Activated naive CD8-positive, alpha-beta T cell treated with anti-CD3 and anti-CD28 coated beads, Interleukin-2, amount 50 U/mL, for 16 hours (primary cell): ENCODE data around the gene CADM1.

Experiments used
- DNase-seq: peaks from one replicate; pipeline ENCODE4 v3.0.0-alpha.2; 2020; ENCODE audit warnings: low read depth, low spot score

Gene CADM1

GRCh38 chr11:115184901-115185300, 319.3 kb downstream of the CADM1 start:
- DNase-seq, result no peak

DNA sequence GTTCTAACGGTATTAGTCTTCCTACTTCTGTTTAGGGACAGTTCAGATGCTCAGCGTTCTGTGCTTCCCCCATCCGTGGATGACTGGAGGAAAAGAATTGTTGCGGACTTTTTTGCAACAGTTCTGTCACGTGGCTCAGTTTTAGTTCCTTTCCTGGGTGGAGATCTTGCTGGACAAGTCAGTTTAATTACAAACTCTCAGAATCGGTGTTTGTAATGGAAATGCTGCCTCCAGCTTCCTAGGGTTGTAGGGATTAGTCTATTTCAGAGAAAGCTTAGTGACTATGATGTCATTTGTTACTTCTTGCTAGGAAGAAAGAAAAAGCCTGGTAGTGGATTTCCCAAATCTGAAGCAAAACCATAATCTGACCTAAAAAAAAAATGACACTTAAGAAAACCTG, 320.4 kb downstream of the CADM1 start:
- DNase-seq, result no peak

- no peak for DNase-seq
These were observed 321.1 kb downstream of the CADM1 start for GRCh38 chr11:115183136-115183535.

DNA sequence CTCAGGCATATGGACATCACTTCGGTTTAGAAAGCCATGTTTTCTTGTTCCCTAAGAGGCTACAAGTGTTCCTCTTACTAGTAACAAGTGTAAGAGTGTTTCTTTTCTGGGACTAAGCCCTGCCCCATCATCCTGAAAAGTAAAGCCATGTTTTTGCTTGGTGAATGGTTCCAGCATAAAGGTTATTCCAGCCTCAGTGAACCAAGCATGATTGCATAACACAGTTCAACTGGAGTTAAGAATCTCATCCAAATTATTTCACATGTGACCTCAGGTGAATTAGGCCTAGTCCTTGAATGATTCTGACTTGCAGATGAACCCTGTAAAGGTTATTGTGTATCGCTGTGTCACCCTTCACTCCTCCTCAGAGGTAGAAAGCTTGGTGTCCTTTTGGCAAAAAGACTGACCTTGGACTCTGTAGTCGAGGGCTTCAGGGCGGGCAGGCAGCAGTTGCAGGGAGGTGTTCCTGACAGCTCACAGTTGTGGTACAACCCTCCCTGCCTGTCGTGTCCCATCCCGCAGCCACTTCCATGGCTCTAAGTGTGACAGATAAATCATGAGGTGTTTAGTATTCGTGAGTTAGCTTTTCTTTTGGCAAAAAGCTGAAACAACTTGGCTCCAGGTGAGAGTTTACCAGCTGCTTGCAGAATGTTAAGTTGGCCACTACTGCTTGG, 321.8 kb downstream of the CADM1 start:
- no peak for DNase-seq

- DNase-seq, result no peak
These were observed 322.7 kb downstream of the CADM1 start for GRCh38 chr11:115181538-115181937.

- no peak for DNase-seq
These were observed 323.9 kb downstream of the CADM1 start for GRCh38 chr11:115180272-115180671.

DNA sequence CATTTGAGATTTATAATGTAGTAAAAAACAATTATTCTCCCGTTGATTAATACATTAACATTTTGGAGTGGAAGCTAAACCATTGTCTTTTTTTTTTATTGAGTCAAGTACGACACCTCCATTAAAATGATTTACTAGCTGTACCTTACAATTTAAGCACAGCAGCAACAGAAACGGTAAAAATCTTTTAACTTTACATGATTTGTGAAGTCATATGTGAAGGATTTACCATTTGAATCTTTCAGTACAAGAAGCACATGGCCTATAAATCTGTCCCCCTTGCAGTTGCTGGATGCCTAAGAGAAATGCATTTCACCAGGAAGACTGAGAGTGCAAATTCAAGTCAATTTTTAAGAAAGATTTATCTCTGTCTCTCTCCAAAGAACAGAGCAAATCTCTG, 324.6 kb downstream of the CADM1 start:
- DNase-seq, result no peak

DNA sequence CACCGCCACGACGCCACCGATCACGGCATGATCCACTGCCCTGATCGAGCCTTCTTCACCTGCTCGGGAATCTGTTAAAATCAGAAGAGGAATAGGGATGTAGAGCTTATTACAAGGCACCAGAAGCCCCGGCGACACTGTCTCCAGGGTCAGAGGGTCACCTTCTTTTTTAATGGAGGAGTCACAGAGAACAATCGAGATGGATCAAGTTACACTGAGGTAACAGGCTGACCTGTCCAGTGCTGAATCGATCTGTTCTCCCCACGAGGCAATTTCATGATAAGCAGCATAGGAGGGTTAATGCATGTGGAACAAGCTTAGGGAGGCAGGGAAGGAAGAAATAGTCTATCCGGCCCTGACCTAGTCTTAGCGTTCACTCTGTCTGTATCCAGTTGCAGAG, 325.5 kb downstream of the CADM1 start:
- DNase-seq, result no peak

- DNase-seq, result no peak
These were observed 331.1 kb downstream of the CADM1 start for GRCh38 chr11:115173136-115173535.

GRCh38 chr11:115170133-115170815, 333.9 kb downstream of the CADM1 start:
- DNase-seq, result no peak

GRCh38 chr11:115169251-115169650, 335.0 kb downstream of the CADM1 start:
- no peak for DNase-seq

GRCh38 chr11:115168686-115169085, 335.5 kb downstream of the CADM1 start:
- DNase-seq, result no peak

DNA sequence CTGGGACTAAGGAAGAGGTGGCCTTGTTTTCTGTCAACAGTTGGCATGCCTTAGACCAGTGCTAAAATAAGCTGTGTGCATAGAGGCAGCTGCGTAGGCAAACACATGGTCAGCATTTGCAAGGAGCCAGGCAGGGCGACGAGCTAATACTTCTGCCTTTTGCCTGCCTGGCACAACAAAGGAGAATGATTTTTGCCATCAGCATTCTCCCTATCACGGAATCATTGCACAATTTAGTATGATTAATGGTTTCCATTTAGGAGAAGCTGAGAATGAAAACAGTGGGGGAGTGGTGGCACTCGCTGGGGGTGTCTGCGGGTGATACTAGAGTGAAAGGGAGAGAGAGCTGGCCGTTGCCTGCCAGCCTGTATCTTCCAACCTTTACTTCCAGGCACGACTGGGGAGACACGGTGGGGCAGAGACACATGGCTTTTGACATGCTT, 336.0 kb downstream of the CADM1 start:
- DNase-seq, result no peak

DNA sequence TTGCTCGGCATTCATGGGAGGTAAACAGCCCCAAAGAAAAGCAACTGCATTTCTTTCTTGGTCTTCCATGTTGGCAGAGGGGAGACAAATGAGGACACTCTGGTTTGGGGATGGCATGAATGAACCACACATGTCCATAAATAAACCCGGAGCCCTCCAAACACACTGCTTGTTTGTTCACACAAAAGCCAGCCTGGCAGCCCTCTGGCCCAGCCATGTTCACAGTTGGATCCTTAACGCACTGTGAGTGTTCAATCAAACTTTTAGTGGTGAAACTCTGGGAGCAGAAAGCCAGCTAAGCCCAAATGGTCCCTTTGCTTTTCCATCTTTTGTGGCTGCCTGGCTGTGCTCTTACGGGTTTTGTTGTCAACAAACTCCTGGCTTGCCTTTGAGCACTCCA, 336.8 kb downstream of the CADM1 start:
- DNase-seq, result no peak

DNA sequence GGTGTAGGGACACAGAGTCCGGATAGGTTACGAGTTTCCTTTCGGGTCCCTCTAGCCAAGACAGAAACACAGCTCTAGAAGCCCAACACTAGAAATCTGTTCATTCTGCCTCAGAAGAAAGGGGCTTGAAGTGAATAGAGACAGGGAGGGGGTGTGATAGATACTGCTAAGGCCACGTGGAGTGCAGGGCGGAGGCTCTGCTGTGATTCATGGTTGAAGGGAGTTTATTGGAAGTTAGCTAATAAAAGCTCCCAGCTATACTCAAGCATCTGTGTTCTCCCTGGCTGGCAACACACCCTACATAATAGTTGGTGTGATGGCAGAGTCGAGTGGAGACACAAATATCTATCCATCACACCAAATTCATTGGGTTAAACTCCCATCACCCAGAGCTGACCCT, 337.4 kb downstream of the CADM1 start:
- no peak for DNase-seq

GRCh38 chr11:115164774-115165173, 339.4 kb downstream of the CADM1 start:
- no peak for DNase-seq

DNA sequence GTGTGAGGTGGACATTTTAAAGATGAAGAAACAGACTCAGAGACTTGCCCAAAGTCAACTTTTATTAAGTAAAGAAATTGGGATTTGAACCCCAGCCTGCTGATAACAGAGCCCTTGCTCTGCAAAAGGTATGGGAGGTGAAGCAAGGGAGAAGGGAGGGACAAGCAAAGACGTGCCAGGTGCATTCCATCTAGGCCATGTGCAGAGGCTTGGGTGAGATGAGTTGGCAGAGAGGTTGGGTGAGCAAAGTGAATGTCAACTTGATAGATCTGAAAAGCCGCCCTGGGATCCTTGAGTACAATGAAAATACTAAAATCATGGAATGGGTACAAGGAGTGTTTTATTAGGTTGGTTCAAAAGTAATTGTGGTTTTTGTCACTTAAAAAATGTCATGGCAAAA, 341.3 kb downstream of the CADM1 start:
- DNase-seq, result no peak

DNA sequence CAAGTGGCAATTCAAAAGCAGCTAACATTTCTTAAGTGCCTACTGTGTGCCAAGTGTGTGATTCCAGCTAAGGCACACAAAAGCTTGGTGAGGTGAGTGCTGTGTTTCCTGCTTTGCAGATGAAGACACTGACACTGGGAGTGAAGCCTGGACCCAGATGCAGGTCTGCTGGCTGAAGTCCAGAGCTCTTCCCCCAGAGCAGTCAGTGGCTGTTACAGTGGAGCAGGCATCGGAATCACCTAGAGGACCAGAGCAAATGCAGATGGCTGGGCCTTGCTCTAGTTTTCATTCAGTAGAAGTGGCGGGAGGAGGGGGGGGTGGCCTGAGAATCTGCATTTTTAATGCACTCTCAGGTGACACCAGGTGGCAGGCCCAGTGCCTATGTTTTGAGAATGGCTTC, 342.3 kb downstream of the CADM1 start:
- DNase-seq, result no peak

DNA sequence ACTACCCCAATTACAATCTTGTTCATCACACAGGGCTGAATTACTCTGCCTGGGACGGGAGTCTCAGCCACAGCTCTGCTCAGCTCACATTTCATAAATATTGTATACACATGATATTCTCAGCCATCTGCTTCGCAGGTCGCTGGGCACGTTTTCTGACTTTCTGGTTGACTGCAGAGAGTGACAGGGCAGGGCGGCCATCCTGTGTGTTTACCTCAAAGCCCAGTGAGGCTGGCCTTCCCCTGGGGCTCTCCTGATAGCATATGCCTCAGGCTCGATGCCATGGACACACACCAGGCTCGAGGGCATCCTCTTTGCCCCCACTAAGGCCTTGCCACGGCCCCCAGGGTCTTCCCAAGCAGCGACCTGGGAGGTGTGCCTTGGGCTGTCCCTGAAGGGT, 345.0 kb downstream of the CADM1 start:
- DNase-seq, result no peak

GRCh38 chr11:115158053-115158452, 346.2 kb downstream of the CADM1 start:
- no peak for DNase-seq

DNA sequence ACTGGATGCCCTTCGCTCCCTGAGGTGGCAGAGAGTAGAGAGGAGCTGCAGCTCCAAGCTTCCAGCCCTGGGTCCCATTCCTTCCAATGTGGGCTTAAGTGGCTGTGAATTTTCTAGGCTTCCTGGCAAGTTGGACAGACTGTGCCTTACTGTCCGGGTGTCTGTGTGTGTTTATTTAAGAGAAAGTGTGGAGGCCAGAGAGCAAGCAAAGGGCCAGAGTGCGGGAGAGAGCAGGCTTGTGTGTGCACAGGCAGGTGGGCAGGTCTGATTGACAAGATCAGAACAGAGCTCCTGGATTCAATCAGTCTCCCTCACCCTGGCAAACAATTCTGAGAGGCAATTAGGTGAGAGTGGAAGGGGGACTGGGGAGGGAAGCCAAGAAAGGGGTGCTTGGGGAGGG, 347.0 kb downstream of the CADM1 start:
- DNase-seq, result no peak

GRCh38 chr11:115155978-115156377, 348.2 kb downstream of the CADM1 start:
- no peak for DNase-seq

GRCh38 chr11:115155320-115155719, 348.9 kb downstream of the CADM1 start:
- DNase-seq, result no peak

DNA sequence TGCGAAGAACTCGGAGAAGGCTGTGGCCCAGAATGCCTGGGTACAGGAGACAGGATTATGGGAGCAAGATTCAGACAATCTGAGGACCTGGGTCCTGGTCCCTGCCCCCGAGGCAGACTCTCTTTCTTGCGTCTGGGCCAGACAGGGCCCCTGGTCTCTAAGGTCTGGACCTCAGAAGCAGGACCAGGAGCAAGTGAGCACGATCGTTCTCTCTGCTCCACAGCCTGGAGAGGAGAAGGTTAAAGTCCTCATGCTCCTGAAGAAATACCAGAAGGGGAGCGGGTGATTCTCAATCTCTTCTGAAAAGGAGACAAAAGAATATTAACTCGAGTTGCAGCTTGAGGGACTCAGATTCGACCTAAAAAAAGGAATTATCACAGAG, 349.9 kb downstream of the CADM1 start:
- DNase-seq, result no peak
